Endodermal cell (in vitro differentiated cells): ENCODE results near the gene C1orf174. TPM values are rescaled to one million over a fixed set of nuclear protein-coding genes. Genes with fewer than 3 reads are reported as not detected.

Experiments used
- DNase-seq: peaks from one replicate; pipeline ENCODE4 v3.0.0-alpha.2; 2017
- H3K27ac ChIP-seq: 2 replicates; pipeline ENCODE4 v1.5.1; 2013; ENCODE audit warnings: mild to moderate bottlenecking, low read depth, low read length, moderate library complexity
- H3K27me3 ChIP-seq: 2 replicates; pipeline ENCODE4 v1.6.1; 2013; ENCODE audit warnings: mild to moderate bottlenecking, low read length, moderate library complexity; ENCODE audit not compliant: insufficient read depth, control insufficient read depth, poor library complexity, severe bottlenecking
- H3K36me3 ChIP-seq: 2 replicates; pipeline ENCODE4 v1.7.0; 2013; ENCODE audit warnings: mild to moderate bottlenecking, low read length, moderate library complexity; ENCODE audit not compliant: control insufficient read depth, insufficient read depth
- H3K4me1 ChIP-seq: one replicate; pipeline ENCODE4 v1.7.0; 2013; ENCODE audit warnings: low read length; ENCODE audit not compliant: control insufficient read depth, insufficient read depth
- H3K4me3 ChIP-seq: 2 replicates; pipeline ENCODE4 v1.5.1; 2013; ENCODE audit warnings: mild to moderate bottlenecking, low read length, moderate library complexity
- H3K9ac ChIP-seq: 2 replicates; pipeline ENCODE4 v1.6.1; 2013; ENCODE audit warnings: mild to moderate bottlenecking, low read length, moderate library complexity; ENCODE audit not compliant: poor library complexity, severe bottlenecking; ENCODE audit errors: extremely low read depth
- H3K9me3 ChIP-seq: 2 replicates; pipeline ENCODE4 v1.6.1; 2013; ENCODE audit warnings: mild to moderate bottlenecking, low read length, moderate library complexity; ENCODE audit not compliant: control insufficient read depth
- H3K27ac Mint-ChIP-seq: 2 replicates; pipeline ENCODE4 v1.8.0; 2020; ENCODE audit warnings: mixed read lengths
- H3K27me3 Mint-ChIP-seq: 2 replicates; pipeline ENCODE4 v1.8.0; 2021; ENCODE audit warnings: mild to moderate bottlenecking, mixed read lengths; ENCODE audit not compliant: insufficient read depth
- H3K36me3 Mint-ChIP-seq: 2 replicates; pipeline ENCODE4 v1.8.0; 2020; ENCODE audit warnings: low read depth, mixed read lengths
- H3K4me1 Mint-ChIP-seq: 2 replicates; pipeline ENCODE4 v1.8.0; 2020; ENCODE audit warnings: mixed read lengths
- H3K4me3 Mint-ChIP-seq: 2 replicates; pipeline ENCODE4 v1.8.0; 2020; ENCODE audit warnings: mild to moderate bottlenecking, moderate library complexity, mixed read lengths
- H3K9me3 Mint-ChIP-seq: 2 replicates; pipeline ENCODE4 v1.8.0; 2020; ENCODE audit warnings: mild to moderate bottlenecking, mixed read lengths
- WGBS, 2 experiments: methylation state at CpG; one replicate each; pipeline versions ENCODE4 v1.1.5 to v1.1.7; 2013; ENCODE audit warnings: missing lambda C conversion rate in 2 of 2, mixed read lengths in 1 of 2; ENCODE audit not compliant: insufficient coverage in 1 of 2, insufficient read length in 1 of 2; 5-methylcytosine and 5-hydroxymethylcytosine counted together
- total RNA-seq, 2 donors: library from RNA; stranded (reverse); fragmentation: NEBNext Ultra II Directional in 1 of 2; extraction: Animal tissue kit (Norgen Biotek cat#: 25700) in 1 of 2; gene quantifications; 2 replicates in 1 of 2; 3 replicates in 1 of 2; pipeline ENCODE4 v1.2.1, GENCODE V29; 2021
- TF ChIP-seq, protein P1 (sequence below): fragments of 200-600 bp; sonication (generic); conservative IDR thresholded peaks from 2 replicates; pipeline ENCODE4 v1.5.0; 2021; ENCODE audit warnings: antibody characterized with exemption, mild to moderate bottlenecking

Gene C1orf174
- total RNA-seq, 2 donors from 2014 or later = 28.4 to 38.4 TPM

DNA sequence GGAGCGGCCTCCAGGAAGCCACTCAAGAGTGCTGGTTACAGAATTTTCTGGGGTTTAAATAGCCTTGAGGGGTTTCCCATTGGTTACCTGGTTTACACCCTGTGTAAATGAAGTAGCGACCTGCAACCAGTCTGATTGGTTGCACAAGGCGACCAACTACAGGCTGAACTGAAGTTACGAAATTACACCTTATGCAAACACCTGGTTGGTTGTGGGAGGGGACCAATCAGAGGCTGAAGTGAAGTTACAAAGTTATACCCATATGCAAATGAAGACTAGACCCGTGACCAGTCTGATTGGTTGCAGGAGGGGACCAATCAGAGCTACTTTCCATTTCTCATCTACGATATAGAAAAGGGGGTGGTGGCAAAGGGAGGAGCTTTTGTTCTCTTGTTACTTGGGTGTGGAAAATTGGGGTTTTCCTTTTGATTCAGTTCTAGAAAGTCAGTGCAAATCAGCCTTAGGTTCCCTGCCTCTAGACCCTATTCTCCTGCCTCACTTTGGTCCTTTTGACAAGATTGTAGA is 22.2 kb upstream of the C1orf174 start:
- DNase-seq = no peak
- WGBS, 2 experiments = 90 to 96% methylated on average over 5 to 6 of the region's 6 CpGs
- TF ChIP-seq, protein P1, sequence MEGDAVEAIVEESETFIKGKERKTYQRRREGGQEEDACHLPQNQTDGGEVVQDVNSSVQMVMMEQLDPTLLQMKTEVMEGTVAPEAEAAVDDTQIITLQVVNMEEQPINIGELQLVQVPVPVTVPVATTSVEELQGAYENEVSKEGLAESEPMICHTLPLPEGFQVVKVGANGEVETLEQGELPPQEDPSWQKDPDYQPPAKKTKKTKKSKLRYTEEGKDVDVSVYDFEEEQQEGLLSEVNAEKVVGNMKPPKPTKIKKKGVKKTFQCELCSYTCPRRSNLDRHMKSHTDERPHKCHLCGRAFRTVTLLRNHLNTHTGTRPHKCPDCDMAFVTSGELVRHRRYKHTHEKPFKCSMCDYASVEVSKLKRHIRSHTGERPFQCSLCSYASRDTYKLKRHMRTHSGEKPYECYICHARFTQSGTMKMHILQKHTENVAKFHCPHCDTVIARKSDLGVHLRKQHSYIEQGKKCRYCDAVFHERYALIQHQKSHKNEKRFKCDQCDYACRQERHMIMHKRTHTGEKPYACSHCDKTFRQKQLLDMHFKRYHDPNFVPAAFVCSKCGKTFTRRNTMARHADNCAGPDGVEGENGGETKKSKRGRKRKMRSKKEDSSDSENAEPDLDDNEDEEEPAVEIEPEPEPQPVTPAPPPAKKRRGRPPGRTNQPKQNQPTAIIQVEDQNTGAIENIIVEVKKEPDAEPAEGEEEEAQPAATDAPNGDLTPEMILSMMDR = no peak
- Histone ChIP-seq H3K27me3 (no peaks in the 10 kb centered on the region), H3K27ac (no peak overlapping the region), H3K36me3 (no peaks in the 10 kb centered on the region), H3K4me3 (no peak overlapping the region), H3K4me1 (no peaks in the 10 kb centered on the region), H3K9me3 (peaks cover 9% of the 10 kb centered on the region), H3K9ac (no peak overlapping the region)
- Mint-ChIP-seq H3K27ac (no peak overlapping the region), H3K4me1 (no peaks in the 10 kb centered on the region), H3K36me3 (no peaks in the 10 kb centered on the region), H3K4me3 (no peak overlapping the region), H3K9me3 (peaks cover 3% of the 10 kb centered on the region), H3K27me3 (no peaks in the 10 kb centered on the region)

DNA sequence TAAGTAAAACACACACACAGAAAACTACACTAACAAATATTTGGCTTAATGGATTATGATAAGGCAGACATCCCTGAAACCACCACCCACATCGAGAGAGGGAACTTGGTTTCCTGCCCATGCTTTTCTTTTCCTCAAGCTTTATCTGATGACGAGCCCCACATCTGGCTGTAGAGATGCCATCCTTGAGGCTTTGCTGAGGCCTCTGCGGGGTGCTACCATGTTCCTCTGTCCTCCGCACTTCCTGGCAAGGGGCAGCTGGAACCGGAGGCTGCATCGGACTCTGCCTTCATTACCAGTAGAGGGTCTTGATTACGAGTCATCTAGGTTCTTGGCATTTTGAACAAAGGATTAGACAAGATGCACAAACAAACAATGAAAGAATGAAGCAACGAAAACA is 21.7 kb upstream of the C1orf174 start:
- H3K27me3 Mint-ChIP-seq = no peaks in the 10 kb centered on the region
- Histone ChIP-seq H3K27me3 (no peaks in the 10 kb centered on the region), H3K9me3 (peaks cover 4% of the 10 kb centered on the region), H3K4me3 (no peak overlapping the region), H3K4me1 (no peaks in the 10 kb centered on the region), H3K9ac (no peak overlapping the region), H3K27ac (no peak overlapping the region), H3K36me3 (no peaks in the 10 kb centered on the region)
- no peak for DNase-seq
- H3K4me3 Mint-ChIP-seq = no peak overlapping the region
- peaks cover 3% of the 10 kb centered on the region for H3K9me3 Mint-ChIP-seq
- H3K27ac Mint-ChIP-seq = no peak overlapping the region
- H3K4me1 Mint-ChIP-seq = no peaks in the 10 kb centered on the region
- TF ChIP-seq, protein P1 = no peak
- no peaks in the 10 kb centered on the region for H3K36me3 Mint-ChIP-seq
- WGBS, 2 experiments = 89 to 97% methylated on average over 7 to 8 of the region's 8 CpGs

DNA sequence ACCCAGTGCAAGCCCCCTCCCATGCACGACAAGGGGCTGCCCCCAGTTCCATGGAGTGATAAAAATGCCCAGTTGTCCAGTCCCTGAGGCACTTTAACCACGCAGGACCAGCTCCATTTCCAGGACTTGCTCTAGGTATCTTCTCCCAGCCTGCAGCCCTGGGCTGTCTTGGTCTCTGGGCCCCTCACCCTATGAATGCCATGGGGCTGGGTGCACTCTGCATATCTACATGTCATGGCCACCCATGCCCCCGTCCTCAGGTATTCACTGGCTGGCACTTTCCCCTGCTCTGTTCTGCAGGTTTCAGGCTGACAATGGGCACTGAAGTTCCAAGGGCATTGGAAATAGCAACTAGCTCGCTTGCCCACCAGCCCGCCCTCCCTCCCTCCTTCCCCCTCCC is 19.6 kb upstream of the C1orf174 start:
- Histone ChIP-seq H3K9ac (no peak overlapping the region), H3K9me3 (no peaks in the 10 kb centered on the region), H3K4me1 (no peaks in the 10 kb centered on the region), H3K4me3 (no peak overlapping the region), H3K27ac (no peak overlapping the region), H3K27me3 (no peaks in the 10 kb centered on the region), H3K36me3 (no peaks in the 10 kb centered on the region)
- TF ChIP-seq, protein P1 = no peak
- Mint-ChIP-seq H3K4me3 (no peak overlapping the region), H3K9me3 (peaks cover 3% of the 10 kb centered on the region), H3K27me3 (no peaks in the 10 kb centered on the region), H3K4me1 (no peaks in the 10 kb centered on the region), H3K27ac (no peak overlapping the region), H3K36me3 (no peaks in the 10 kb centered on the region)
- no peak for DNase-seq
- WGBS, 2 experiments = 79 to 81% methylated on average over 2 to 4 of the region's 5 CpGs
